ENCODE data around the gene ANKRD9. TPM values are rescaled to one million over a fixed set of nuclear protein-coding genes. Genes with fewer than 3 reads are reported as not detected.

The ANKRD9 gene
- total and polyA plus RNA-seq, 2 of the 13 experiments (the other 11 are each of a cell fraction or from before 2014, with no cell fraction given), result 10.0 to 15.0 TPM

DNA sequence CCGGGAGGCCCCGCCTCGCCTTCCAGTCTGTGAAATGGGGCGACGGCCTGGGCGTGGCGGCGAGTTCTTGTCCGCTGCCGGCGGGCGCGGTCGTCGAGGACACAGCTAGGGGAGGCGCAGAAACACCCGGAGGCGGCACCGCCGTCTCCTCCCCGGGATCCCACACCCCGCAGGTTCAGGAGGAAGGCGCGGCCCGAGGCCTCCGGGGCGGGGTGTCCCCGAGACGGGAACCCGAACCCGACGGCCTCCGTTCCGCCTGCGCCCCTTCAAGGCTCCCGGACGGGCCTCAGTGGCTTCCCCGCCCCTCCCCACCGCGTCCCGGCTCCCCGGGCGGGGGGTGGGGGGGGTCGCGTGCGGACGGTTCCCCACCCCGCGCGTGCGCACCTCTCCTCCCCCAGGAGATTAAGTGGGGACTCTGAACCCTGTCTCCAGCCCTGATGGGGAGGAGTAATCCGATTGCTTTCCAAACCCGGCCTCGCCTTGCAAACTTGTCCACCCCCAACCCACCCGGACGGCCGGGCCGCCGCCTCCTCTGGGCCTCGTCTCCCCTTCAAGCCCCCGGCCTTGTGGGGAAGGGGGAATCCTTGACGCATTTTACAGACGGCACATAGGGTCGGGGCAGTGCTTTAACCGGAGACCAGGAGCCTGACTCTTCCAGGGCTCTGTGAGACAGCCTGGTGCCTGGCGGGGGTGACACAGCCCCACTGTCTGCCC lies 35.3 kb upstream of the ANKRD9 start (continued):
- TF ChIP-seq, protein P1, sequence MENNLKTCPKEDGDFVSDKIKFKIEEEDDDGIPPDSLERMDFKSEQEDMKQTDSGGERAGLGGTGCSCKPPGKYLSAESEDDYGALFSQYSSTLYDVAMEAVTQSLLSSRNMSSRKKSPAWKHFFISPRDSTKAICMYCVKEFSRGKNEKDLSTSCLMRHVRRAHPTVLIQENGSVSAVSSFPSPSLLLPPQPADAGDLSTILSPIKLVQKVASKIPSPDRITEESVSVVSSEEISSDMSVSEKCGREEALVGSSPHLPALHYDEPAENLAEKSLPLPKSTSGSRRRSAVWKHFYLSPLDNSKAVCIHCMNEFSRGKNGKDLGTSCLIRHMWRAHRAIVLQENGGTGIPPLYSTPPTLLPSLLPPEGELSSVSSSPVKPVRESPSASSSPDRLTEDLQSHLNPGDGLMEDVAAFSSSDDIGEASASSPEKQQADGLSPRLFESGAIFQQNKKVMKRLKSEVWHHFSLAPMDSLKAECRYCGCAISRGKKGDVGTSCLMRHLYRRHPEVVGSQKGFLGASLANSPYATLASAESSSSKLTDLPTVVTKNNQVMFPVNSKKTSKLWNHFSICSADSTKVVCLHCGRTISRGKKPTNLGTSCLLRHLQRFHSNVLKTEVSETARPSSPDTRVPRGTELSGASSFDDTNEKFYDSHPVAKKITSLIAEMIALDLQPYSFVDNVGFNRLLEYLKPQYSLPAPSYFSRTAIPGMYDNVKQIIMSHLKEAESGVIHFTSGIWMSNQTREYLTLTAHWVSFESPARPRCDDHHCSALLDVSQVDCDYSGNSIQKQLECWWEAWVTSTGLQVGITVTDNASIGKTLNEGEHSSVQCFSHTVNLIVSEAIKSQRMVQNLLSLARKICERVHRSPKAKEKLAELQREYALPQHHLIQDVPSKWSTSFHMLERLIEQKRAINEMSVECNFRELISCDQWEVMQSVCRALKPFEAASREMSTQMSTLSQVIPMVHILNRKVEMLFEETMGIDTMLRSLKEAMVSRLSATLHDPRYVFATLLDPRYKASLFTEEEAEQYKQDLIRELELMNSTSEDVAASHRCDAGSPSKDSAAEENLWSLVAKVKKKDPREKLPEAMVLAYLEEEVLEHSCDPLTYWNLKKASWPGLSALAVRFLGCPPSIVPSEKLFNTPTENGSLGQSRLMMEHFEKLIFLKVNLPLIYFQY (CRISPR knock-in tag; IDR thresholded peaks at IDR 0.05; ENCODE audit: borderline replicate concordance), result no peak
- TF ChIP-seq ZNF777 (CRISPR knock-in tag; IDR thresholded peaks at IDR 0.05), result peak; percentile 98
- no peak for TF ChIP-seq MBD4 (IDR thresholded peaks at IDR 0.05; ENCODE audit: borderline replicate concordance, low read length)
- TF ChIP-seq, protein P2, sequence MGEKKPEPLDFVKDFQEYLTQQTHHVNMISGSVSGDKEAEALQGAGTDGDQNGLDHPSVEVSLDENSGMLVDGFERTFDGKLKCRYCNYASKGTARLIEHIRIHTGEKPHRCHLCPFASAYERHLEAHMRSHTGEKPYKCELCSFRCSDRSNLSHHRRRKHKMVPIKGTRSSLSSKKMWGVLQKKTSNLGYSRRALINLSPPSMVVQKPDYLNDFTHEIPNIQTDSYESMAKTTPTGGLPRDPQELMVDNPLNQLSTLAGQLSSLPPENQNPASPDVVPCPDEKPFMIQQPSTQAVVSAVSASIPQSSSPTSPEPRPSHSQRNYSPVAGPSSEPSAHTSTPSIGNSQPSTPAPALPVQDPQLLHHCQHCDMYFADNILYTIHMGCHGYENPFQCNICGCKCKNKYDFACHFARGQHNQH (CRISPR knock-in tag; IDR thresholded peaks at IDR 0.05), result peak; percentile 43; the same call in 1 of the 2 replicates
- TF ChIP-seq ZNF780A (CRISPR knock-in tag; IDR thresholded peaks at IDR 0.05), result no peak
- TF ChIP-seq, protein P3, sequence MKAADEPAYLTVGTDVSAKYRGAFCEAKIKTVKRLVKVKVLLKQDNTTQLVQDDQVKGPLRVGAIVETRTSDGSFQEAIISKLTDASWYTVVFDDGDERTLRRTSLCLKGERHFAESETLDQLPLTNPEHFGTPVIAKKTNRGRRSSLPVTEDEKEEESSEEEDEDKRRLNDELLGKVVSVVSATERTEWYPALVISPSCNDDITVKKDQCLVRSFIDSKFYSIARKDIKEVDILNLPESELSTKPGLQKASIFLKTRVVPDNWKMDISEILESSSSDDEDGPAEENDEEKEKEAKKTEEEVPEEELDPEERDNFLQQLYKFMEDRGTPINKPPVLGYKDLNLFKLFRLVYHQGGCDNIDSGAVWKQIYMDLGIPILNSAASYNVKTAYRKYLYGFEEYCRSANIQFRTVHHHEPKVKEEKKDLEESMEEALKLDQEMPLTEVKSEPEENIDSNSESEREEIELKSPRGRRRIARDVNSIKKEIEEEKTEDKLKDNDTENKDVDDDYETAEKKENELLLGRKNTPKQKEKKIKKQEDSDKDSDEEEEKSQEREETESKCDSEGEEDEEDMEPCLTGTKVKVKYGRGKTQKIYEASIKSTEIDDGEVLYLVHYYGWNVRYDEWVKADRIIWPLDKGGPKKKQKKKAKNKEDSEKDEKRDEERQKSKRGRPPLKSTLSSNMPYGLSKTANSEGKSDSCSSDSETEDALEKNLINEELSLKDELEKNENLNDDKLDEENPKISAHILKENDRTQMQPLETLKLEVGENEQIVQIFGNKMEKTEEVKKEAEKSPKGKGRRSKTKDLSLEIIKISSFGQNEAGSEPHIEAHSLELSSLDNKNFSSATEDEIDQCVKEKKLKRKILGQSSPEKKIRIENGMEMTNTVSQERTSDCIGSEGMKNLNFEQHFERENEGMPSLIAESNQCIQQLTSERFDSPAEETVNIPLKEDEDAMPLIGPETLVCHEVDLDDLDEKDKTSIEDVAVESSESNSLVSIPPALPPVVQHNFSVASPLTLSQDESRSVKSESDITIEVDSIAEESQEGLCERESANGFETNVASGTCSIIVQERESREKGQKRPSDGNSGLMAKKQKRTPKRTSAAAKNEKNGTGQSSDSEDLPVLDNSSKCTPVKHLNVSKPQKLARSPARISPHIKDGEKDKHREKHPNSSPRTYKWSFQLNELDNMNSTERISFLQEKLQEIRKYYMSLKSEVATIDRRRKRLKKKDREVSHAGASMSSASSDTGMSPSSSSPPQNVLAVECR (CRISPR knock-in tag; IDR thresholded peaks at IDR 0.05; ENCODE audit: borderline replicate concordance), result no peak; the same call in 1 of the 2 replicates
- TF ChIP-seq SRY (CRISPR knock-in tag; IDR thresholded peaks at IDR 0.05), result no peak; the same call in 1 of the 2 replicates
- TF ChIP-seq, protein P4, sequence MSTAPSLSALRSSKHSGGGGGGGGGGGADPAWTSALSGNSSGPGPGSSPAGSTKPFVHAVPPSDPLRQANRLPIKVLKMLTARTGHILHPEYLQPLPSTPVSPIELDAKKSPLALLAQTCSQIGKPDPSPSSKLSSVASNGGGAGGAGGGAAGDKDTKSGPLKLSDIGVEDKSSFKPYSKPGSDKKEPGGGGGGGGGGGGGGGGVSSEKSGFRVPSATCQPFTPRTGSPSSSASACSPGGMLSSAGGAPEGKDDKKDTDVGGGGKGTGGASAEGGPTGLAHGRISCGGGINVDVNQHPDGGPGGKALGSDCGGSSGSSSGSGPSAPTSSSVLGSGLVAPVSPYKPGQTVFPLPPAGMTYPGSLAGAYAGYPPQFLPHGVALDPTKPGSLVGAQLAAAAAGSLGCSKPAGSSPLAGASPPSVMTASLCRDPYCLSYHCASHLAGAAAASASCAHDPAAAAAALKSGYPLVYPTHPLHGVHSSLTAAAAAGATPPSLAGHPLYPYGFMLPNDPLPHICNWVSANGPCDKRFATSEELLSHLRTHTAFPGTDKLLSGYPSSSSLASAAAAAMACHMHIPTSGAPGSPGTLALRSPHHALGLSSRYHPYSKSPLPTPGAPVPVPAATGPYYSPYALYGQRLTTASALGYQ (CRISPR knock-in tag; IDR thresholded peaks at IDR 0.05), result 0 out of 2 replicates have a peak, but pooled peaks have one; percentile 34
- no peak for TF ChIP-seq AHR (CRISPR knock-in tag; IDR thresholded peaks at IDR 0.05)
- TF ChIP-seq YEATS2 (CRISPR knock-in tag; IDR thresholded peaks at IDR 0.05; ENCODE audit: borderline replicate concordance), result no peak
- TF ChIP-seq, protein P5, sequence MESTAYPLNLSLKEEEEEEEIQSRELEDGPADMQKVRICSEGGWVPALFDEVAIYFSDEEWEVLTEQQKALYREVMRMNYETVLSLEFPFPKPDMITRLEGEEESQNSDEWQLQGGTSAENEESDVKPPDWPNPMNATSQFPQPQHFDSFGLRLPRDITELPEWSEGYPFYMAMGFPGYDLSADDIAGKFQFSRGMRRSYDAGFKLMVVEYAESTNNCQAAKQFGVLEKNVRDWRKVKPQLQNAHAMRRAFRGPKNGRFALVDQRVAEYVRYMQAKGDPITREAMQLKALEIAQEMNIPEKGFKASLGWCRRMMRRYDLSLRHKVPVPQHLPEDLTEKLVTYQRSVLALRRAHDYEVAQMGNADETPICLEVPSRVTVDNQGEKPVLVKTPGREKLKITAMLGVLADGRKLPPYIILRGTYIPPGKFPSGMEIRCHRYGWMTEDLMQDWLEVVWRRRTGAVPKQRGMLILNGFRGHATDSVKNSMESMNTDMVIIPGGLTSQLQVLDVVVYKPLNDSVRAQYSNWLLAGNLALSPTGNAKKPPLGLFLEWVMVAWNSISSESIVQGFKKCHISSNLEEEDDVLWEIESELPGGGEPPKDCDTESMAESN (CRISPR knock-in tag; conservative IDR thresholded peaks at IDR 0.05), result 0 out of 2 replicates have a peak, but pooled peaks have one; percentile 23
- TF ChIP-seq MED1 (CRISPR knock-in tag; IDR thresholded peaks at IDR 0.05), result peak; percentile 65; the same call in 1 of the 2 replicates
